SKM-1 (cell line): ENCODE measurements around the gene ETV1.
A peak's percentile ranks its signal among the peaks of the same experiment; 100 is the strongest.

ENCODE experiments used
- DNase-seq: peaks from one replicate; lab custom pipeline; 2025; ENCODE audit not compliant: unreplicated experiment; lab: John Stamatoyannopoulos, UW

The ETV1 gene

DNA sequence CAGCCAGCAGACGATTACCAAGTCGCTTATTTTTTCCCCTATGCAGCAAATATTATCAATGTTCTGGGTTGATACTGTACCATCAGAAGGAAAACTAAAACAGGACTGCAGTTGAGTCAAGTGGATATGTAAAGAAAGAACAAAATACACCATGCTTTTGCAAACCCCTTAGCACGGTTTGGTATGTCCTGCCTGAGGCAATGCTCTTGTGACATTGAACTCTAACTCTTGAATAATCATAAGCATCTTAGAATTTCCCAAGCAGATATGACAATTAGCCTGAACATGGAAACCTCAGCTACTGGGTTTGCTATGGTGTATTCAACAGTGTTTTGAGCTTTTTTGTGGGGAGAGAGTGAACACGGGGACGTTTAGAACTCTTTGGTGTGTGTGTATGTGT lies 107.4 kb downstream of the ETV1 start:
- no peak for DNase-seq

DNA sequence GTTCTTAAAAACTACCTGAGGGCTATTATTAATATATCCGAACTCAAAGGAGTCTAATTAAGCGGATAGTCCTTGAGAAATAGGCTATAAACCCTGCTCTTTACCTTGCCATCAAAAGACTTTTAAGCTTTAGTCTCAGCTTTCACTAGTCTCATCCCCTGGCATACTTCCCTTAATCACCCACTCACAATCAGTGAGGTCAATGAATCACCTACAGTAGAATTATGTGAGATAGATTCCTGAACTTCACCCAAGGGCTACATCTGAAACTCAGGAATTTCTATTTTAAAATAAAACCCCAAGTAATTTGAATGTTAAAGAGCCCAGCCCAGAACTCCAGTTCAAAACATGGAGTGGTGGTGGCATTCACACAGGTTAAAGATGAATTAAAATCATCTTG lies 108.7 kb downstream of the ETV1 start:
- no peak for DNase-seq

DNA sequence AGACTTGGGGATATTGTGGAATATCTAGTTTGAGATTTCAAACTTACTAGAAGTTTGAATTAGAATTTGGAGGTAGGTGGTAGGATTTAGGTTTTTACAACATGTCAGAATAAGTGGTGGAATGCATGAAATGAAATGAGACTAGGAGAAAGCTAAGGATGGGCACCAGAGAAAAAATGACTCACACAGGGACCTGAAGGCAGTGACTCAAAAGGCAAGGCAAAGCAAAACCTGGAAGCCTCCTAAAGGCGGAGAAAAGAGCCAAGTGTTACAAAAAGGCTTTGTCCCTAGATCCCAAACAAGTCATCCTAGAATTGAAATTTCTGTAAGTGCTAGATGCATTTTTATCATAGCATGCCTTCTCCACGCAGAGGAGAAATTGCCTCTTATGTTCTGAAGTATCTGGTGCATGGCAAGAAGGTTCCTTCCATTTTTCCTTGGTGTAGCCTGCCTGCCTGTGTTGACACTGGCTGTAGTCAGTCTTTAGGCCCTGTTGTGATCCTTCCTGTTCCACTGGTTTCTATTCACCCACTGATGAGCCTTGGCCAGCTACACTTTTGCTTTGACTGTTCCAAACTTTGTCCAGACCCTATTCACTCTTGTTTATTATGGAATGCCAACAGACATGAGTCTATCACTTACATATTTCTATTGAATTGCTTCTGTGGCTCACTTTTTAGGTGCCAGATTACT lies 109.3 kb downstream of the ETV1 start:
- no peak for DNase-seq

DNA sequence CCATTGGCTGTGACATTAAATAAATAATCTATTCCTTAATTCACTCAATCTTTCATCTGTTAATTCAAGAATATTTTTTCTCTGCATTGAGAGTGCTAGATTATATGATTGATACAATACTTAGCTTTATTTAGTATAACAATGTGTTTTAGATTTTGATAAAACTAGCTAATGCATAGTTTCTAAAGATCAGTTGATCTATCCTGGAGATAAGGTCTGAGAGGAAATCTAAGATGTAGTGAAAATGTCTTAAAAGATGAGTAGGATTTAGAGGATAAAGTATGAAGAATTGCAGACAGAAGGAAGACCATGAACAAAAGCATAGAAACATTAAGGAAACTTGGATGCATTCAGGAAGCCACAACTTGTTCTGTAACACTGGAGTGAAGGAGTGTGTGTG lies 110.3 kb downstream of the ETV1 start:
- no peak for DNase-seq

DNA sequence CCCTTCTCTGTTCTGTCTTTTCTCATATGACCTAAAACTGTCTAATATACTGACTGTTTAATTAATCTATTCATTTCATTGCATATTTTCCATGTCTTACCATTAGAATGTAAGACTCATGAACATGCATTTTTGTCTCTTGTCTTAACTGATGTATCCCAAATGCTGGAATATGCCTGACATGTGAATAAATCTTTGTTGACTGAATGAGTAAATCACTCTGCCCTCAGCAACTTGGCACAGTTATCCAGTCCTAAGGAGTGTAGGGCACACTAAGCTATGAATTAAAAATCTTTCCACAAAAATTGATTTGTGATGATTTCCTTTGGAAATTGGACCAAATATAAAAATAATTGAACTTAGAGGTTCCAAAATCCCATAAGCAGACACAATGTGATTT lies 111.3 kb downstream of the ETV1 start:
- no peak for DNase-seq

DNA sequence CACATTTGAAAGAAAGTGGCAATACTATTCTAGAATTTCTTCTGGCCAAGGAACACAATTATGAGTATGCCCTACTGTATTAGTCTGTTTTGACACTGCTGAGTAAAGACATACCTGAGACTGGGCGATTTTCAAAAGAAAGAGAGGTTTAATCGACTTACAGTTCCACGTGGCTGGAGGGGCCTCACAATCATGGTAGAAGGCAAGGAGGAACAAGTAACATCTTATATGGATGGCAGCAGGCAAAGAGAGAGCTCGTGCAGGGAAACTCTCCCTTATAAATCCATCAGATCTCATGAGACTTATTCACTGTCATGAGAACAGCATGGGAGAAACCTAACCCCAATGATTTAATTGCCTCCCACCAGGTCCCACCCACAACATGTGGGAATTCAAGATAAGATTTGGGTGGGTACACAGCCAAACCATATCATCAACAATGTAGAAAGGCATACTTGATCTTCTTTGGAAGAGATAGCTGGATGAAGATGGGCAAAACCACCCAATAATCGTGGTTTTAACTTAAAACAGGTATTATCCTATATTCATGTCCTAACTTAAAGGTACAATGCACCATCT lies 113.9 kb downstream of the ETV1 start:
- DNase-seq, result no peak

DNA sequence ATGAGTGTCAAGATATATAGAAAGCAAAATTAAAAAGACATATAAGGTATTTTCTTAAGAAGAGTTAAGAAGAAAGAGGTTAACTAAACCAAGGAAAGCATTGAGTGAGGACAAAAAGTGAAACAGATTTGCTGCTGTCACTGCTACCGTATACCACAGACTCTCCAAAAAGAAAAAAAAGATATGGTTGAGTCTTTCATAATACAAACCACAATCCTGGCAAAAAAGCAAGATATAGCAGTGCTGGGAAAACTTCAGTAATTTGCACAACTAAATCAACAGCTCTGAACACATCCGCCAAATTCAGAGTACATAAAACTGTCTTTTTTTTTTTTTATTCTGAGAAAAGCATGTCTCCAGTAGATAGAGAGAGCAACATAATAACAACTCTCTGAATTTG lies 114.7 kb downstream of the ETV1 start:
- no peak for DNase-seq

DNA sequence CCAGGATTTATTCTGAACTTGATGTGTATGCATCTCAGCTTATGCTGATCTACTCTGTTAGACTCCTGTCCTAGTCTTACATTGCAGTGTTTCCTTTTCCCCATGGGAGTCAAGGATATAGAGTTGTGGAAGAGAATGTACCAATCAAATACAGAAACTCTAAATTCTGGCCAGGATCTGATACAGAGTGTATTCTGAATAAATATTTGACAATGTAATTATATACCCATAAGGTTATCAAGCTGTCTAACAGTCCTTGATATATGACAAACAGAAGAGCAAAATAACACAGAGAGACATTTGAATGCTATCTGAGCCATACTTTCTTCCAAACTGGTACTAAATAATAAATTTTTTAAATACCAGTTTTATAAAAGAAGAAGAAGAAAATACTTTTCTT lies 116.8 kb downstream of the ETV1 start:
- DNase-seq, result no peak

DNA sequence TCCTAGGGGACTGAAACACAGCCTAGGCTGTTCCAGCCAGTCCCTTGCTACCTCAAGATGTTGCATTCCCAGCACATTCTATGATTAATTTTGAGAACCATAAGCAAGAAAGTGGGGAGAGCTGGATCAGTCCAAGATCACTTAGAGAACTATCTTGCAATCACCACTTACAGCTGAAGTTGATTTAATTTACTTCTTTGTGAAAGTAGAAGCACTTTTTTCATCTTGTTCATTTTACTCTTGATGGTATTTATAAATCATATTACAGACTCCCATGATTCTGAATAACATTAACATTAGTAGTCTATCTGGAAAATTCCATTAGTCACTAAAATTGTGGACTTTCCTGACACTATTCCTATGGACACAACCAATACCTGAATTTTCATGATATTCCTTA lies 118.5 kb downstream of the ETV1 start:
- DNase-seq, result no peak

DNA sequence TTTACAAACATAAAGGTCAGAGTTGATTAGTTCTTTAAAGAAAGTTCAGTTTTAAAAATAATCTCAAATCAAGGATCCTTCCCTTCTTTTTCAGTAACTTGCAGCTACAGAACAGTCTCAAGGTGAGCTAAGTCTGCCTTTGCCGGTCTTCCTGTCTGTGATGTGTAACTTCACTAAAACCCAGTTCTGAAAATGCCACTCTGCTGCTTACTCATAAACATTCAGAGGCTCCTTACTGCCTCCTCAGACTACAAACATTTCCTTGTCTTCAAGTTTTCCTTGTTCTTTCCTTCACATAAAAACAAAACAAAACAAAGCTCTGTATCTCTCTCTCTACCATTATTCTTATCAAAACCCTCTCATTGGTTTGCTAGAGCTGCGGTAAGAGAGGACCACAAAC lies 128.7 kb downstream of the ETV1 start:
- DNase-seq, result no peak

DNA sequence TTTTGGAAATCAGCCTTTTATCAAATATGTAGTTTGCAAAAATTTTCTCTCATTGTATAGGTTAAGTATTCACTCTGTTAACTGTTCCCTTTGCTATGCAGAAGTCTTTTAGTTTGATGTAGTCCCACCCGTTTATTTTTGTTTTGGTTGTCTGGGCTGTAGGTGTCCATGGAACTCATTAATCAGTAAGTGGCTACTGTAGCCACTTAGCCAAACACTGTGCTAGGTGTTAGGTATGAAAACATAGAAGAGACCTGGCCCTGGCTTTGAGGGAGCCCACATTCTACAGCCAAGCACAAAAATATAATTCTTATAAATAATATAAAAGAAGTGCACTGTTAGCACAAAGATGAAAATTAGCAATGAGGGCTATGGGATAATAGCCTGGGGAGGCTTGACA lies 133.5 kb downstream of the ETV1 start:
- no peak for DNase-seq

DNA sequence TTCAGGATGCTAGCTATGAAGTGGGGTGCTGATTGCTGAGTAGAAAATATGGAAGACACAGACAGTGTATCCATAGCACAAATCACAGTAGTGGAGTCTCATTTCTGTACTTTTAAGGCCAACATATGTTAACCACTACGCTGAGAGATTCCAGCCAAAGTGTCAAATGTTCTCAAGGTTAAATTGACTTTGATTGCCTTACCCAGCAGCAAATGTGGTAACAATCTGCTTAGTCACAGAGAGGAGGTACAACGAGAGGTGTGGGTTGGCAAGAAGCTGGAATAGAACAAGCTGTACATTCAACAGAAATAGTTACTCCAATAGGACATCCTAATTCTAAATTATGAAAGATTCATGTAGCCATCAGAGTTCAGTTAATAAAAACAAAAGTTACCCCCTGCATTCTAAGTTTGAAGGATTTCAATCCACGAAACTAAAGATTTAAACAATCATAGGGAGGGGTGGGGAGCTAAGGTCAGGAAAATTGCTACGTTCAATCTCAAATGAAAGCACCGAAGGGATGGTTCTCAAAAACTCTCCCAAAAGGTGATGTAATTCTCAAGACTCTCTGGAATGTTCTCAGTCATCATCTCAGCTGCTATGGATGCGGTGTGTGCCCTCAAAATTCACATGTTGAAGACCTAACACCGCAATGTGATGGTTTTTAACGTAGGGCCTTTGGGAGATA lies 137.0 kb downstream of the ETV1 start:
- no peak for DNase-seq

DNA sequence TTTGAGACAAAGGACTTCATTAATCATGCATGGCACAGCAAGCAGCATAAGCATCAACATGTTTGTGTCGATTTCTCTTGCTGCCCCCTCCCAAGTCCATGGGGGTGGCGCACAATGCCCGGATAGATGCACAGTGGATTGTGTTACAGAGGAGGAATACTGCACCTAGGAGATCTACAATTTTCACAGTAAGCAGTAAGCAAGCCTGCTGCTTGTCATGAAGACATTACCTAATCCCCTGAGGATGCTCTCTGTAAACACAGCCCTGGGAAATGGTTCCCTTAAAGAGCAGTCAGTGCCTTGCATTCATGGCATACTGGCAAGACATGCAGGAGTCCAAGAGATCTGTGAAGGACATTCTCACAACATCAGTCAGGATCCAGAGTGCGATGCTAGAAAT lies 137.7 kb downstream of the ETV1 start:
- no peak for DNase-seq

DNA sequence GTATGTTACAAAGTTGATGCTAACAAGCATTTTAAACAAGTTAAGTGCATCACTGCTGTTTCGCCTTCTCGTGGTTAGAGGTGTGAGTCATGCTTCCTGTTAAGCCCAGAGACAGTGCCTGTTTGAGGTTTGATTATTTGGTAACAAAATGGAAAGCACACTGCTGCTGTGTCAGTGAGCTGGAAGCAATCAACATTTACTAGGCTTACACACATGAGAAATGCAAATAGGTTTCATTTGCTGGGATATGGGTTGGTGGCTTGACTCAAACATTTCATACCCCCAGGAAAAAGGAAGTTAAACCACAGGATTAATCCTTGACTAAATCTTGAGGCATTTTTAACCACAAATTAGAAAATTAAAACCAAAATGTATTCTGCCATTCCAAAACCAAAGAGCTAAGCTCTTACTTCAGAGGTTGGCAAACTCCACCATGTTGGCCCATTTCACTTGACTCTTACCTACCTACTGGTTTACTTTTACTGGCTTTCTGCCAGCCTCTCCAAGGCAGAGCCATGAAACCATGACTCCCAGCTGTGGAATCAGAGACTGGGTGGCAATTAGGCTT lies 139.2 kb downstream of the ETV1 start:
- peak; percentile 53 for DNase-seq

DNA sequence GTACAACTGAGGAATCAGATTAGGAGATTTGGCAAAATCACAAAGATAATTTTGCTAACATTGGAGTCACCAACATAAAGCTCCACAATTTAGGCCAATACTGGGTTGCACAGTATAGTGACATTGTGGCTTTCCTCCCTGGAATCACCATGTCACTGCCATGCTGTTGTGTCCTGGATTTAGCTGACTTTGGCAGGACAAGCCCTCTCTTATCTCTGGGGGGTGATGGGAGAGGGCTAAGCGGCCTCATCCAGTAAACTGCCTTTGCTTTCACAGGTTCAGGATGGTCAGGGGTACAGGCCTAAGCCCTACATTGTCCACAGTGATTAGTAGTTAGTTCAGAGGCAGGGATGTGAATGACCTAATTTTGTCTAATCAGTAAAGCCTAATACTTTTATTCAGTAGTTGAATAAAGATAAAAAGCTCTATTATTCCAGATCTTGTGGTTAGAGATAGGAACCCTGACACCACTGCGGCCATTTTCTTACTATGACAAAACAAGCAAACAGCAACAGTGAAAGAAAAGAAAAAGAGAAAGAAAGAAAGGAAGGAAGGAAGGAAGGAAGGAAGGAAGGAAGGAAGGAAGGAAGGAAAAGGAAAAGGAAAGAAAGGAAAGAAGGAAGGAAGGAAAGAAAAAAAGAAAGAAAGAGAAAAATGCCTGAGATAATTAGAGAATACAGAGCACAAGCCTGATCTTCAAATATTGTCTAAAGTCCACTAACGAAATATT lies 140.1 kb downstream of the ETV1 start:
- no peak for DNase-seq

DNA sequence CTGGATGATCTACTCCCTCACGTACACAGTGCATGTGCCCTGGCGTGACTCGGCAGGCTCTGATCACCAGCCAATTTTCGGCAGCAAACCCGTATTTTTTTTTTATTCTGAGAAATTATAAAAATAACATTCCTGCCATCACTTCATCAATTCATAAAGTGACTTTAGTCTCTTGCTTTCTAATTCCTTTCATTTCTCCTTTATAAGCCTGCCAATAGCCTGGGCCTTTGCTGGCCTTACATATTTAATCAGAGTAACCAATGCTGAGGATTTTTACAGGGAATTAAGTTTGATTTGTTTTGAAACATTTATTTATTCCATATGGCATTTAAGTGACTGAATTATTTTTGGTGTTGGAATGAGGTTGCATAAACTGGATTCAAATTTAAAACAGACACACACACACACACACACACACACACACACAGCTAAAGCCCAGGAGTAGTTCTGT lies 140.8 kb downstream of the ETV1 start:
- no peak for DNase-seq

DNA sequence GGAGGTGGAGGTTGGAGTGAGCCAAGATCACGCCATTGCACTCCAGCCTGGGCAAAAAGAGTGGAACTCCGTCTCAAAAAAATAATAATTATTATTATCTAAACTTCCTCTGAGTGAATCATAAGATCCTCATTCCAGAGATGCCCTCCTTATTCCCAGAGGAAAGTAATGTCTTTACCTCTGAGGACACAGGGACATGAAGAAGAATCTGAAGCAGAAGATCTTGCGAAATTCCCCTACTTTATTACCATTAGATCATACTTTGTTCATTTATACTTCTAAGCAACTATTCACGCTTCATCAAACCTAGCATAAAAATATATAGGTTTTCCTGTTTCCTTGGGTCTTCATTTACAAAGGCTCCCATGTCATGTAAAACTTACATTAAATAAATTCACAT lies 143.1 kb downstream of the ETV1 start:
- no peak for DNase-seq

DNA sequence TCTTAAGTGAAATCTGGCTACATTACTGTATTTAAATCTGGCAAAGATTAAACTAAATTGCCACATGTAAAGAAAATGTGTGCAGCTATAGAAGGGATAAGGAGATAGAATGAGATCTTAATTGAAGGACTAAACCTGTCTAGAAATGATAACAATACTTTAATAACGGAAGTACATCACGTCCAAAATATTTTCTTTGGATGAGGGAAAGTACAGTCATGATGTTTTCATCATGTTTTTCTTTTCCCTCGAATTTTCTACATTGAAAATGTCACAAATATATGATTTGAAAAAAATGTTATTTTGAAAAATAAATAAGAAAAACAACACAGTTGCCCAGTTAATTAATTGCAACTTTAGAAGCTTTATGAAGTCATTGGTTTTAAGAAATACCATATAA lies 143.9 kb downstream of the ETV1 start:
- no peak for DNase-seq

DNA sequence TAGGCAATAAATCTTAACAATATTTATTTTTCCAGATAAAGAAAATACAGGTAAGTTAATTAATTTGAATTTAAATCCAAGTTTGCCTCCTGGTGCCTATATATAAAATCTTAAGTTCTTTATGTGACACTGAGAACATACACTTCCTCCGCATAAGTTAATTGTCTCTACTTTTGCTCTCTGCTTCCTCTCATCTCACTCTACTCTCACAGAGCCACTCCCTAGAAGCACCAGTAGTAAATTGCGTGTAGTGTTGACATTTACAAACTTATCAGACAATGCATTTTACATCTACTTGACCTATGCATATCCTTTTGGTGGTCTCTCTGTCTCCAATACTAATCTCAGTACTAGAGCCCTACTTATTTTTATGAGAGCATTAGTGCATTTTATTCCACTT lies 144.5 kb downstream of the ETV1 start:
- DNase-seq, result no peak

DNA sequence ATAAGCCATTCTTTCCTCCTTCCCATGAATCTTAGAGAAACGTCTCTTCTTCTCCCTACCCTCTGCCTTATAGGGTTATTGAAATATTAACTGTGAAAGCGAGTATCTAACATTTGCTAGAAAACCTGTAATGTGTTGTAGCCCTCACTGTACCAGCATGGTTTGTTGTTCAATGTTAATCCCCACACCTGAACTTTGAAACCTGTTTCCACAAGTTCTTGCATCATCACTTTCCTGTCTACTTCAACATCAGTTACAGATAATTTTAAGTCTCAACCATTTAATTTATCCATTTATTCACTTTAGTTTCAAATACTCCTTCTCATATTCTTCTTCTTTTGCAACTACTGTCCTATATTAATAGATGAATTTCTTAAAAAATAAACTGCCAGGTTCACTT lies 148.2 kb downstream of the ETV1 start:
- no peak for DNase-seq
